Erythroblast (primary cell): ENCODE data around the gene BACE2.
A peak's percentile ranks its signal among the peaks of the same experiment; 100 is the strongest.

Experiments
- DNase-seq, 2 experiments: peaks; one replicate each; lab custom pipeline; 2025; lab: John Stamatoyannopoulos, UW
- GATA1 ChIP-seq: IDR thresholded peaks from 2 replicates; pipeline ENCODE4 v1.6.1; 2011; ENCODE audit warnings: low read depth, mild to moderate bottlenecking, control low read depth, low read length, moderate library complexity
- POLR2A ChIP-seq: IDR thresholded peaks from 2 replicates; pipeline ENCODE4 v1.6.1; 2011; ENCODE audit warnings: mild to moderate bottlenecking, low read length

Gene BACE2

DNA sequence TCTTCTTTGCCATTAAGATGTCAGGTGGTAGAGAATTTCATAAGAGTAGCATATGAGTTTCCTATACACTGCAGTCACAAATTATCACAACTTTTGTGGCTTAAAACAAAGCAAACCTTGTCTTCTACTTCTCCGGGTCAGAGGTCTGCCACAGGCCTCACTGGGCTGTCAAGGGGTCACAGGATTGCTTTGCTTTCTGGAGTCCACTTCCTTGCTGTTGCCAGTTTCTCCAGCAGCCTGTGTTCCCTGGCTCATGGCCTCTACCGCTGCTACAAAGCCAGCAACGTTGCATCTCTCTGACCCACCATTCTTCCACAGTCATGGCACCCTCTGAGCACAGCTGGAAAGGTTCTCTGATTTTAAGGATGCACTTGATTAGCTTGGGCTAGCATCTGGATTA lies 6.5 kb upstream of the BACE2 start:
- no peak for DNase-seq
- no peak for TF ChIP-seq GATA1
- TF ChIP-seq POLR2A = no peak

DNA sequence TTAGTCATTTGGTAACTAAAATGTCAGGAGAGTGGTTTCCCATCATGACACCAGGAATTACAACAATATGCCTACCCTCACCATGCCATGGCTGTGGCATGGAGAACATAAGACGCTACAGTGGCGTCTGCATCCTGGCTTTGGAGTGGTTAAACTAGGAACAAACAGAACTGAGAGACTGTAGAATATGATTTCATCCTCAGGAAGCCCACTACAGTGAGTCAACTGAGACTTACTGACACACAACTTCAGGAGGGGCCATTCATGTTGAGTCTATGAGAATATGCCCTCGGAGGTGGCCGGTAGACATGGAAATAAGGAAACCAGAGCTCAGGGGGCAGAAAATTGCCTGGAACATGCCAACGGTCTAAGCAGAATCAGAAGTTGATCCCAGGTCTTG lies 5.9 kb upstream of the BACE2 start:
- no peak for TF ChIP-seq GATA1
- TF ChIP-seq POLR2A = no peak
- DNase-seq = no peak

DNA sequence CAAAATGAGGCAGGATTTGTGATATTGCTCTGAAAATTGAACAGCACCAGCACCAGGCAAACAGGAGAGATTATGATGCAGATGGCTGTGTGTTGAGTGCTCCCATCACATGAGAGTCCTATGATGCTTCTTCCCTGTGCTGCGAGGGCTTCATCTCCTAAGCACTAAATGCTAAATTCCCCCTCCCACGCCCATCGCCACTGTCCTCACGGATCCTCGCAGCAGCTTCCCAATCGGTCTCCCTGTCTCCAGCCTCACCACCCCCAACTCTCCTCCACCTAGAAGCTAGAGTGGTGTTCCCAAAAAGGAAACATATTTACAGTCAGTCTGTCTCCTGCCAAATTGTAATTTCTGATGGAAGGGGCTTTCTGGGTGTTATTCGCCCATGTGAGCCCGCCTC lies 4.9 kb upstream of the BACE2 start:
- no peak for DNase-seq
- no peak for TF ChIP-seq GATA1

DNA sequence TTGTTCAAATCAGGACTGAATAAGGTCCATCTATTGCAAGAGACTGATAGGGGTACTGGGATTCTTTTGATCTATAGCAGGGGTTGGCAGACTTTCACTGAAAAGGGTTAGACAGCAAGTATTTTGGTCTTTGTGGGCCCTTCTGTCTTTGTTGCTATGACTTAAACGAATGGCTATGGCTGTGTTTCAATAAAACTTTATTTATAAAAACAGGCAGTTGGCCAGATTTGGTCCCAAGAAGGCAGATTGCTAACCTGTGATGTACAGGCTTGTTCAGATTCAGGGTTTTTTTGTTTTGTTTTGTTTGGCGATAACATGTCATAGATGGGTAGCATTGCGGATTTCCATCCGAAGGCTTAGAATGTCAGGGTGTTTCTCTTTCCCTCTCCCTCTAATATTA lies 3.9 kb upstream of the BACE2 start:
- no peak for DNase-seq
- TF ChIP-seq GATA1 (no peak), POLR2A (no peak)

DNA sequence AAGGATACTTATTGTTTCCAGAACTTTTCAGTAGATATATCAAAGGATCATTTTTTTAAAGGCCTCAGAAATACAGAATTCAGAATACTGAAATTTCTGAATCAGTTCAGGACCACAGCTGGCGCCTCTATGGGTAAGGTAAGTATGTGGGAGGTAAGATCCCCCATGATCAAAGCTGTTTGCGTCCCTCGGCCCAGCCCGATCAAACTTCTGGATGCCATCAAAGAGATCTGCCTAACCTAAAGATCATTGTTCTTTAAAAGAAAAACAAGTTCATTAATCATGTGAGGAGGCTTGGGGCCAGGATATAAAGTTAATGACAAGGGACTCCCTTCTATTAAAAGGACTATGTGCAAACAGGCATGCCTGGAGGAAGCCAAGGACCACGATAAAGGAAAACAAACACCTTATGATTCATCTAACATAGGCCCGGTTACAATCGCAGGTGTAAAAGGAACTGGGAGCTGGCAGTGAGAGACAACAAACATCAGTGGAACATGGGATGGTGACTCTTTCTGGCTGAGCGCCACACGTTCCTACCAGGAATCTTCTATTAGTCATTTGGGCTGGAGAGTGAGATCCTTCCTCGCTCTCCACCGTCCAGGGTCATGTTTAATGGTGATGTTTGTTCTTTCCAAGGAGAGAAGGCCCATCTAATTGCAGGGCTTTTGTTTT lies 2.8 kb upstream of the BACE2 start:
- no peak for DNase-seq

DNA sequence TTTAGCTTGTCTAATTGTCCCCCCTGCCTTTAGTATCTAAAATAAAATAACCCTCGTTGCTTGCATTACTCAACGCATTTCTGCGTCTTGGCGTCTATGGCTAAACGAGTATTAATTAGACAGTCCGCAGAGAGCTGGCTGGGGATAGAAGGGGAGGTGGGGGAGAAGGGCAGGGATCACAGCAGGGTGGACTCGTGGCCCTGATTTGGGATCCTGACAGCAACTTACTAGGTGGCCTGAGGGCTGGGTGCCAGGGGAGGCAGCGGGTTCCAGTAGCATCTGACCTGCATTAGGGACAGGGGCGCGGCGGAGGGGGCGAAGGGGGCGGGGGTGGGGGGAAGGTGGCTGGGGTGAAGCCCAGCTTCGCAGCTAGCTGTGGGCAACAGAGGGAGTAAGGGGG lies 1.1 kb upstream of the BACE2 start:
- TF ChIP-seq GATA1 = no peak
- no peak for TF ChIP-seq POLR2A
- no peak for DNase-seq

More for the DNA sequence above, 2.8 kb upstream of the BACE2 start:
- TF ChIP-seq GATA1 = no peak
- no peak for TF ChIP-seq POLR2A

DNA sequence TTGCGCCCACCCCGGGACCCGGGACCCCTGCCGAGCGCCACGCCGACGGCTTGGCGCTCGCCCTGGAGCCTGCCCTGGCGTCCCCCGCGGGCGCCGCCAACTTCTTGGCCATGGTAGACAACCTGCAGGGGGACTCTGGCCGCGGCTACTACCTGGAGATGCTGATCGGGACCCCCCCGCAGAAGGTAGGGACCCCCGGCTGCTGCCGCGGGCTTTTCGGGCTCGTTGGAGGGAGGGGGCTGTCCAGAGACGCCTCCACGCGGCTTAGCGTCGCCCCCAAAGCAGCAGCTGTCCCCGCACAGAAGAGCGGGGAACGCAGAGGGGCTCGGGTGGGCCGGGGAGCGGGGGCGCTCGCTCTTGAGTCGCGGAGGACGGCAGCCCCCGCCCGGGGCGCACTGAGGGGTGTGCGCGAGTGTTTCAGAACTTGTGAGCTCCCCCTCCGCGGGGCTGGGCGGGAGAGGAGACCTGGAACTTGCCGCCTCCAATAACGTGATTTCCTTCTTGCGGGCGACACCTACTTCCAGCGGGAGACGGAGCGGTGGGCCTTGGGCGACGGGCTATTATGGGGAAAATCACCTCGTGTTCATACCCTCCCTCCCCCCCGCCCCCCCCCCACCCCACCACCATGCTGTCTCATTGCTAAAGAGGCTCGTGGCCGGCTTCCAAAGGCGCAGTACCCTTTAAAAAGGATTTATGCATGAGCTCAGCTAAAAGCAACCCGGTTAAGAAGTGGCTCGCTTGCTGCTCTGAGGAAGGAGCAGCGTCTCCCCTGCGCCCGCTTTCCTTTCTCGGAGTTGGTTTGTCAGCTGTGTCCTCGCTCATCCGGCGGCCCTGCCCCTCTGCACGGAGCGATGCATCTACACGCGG lies 664 bp downstream of the BACE2 start:
- TF ChIP-seq GATA1 (no peak), POLR2A (no peak)
- no peak for DNase-seq

DNA sequence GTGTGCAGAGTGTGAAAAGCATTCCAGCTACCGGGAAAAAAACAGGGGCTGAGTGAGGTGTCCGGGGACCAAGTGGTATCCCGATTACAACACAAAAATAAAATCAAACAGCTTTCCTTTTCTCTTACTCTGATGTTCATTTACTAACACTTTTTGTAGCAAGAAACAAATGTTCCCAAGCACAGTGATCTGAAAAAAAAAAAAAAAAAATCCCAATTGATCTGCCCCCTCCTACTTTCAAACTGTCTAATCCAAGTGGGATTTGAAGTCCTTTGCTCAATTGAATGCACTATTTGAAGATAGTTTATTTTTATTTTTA lies 1.3 kb downstream of the BACE2 start:
- DNase-seq = no peak

DNA sequence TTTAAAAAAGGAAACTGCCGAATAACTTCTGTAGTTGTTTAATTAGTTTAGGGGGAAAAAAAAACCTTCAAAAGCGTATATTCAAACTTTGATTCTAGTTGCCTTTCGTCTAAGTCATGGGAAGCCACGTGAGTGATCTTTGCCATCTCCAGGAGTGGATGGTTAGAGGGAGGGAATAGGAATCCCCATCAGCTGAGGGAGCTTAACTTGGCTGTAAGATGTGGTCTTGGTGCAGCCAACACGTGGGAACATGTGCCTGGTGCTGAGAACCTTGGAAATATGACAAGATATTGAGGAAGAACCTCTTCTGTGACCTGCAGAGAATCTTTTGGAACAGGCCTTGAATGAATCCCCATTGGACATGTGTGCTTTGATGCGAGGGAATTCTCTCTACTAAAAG lies 1.7 kb downstream of the BACE2 start:
- TF ChIP-seq POLR2A = no peak
- TF ChIP-seq GATA1 = no peak
- no peak for DNase-seq

More for the DNA sequence above, 1.3 kb downstream of the BACE2 start:
- TF ChIP-seq GATA1 (no peak), POLR2A (no peak)

DNA sequence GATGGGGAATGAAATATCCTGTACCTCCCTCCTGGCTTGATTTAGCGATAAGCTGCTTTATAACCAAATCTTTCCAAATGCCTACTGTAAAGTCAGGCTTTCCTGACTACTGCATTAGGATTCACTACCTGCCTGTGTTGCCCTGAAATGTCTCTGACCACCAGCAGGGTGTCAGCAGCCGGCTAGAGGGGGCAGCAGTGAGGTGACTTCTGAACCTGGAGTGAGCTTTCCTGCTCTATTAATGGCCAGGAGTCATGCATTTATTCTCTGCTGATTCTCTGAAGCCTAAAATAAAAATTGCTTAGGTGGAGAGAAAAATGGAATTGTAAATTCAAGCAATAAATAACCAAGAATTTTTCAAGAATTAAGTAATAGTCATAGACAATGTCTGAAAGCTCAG lies 2.5 kb downstream of the BACE2 start:
- DNase-seq = peak; percentile 4 to 15
- no peak for TF ChIP-seq GATA1
- TF ChIP-seq POLR2A = no peak

DNA sequence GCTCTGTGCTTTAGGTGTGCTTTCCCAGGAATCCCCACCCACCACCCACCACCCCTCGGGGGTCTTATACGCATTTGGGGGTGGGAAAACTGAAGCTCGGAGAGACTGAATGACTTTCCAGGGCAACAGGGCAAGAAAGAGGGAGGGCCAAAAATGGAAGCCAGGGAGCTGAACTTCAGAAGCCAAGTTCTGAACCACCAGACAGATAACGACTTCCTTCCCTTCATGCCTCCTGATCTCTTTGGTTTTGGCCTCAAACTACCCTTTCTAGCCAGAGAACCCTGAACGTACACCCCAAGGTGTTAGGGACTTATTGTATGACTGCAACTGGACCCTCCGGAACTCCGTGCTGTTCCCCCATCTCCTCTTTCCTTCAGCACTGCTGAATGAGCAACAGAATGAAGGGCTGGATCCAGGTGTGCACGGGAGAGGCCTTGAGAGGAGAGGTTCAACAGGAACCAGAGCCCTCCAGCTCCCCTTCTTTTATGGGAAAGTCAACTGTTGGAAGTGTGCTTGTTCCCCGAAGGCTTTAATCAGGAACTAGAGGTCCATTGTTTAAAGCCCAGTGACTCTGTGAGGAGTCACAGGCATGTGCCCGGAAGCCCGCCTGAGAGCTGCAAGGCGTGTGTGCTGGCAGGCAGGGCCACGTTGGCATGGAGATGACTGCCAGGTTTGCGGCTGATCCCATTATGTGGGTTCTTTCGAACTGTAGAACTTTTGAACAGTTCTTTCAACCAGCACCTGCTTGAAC lies 3.1 kb downstream of the BACE2 start:
- no peak for TF ChIP-seq GATA1
- no peak for DNase-seq

DNA sequence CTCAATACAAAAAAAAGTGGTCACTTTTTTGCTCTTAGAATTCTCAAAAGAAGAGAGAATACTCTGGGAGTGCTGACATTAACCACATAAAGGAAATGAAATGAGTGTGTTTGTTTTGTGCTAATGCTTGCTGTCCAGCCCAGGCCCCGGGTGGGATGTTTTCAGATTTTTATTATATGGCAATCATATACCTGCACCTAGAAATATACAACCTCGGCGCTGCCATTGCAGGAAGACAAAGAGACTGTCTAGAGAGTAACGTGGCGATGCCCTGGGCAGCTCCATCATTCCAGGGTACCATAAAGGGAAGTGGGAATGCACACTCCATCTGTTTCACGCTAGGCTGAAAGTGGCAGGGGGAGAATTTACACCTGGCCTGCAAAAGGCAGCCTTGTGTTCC lies 7.1 kb downstream of the BACE2 start:
- TF ChIP-seq GATA1 = no peak
- TF ChIP-seq POLR2A = no peak
- DNase-seq = no peak

DNA sequence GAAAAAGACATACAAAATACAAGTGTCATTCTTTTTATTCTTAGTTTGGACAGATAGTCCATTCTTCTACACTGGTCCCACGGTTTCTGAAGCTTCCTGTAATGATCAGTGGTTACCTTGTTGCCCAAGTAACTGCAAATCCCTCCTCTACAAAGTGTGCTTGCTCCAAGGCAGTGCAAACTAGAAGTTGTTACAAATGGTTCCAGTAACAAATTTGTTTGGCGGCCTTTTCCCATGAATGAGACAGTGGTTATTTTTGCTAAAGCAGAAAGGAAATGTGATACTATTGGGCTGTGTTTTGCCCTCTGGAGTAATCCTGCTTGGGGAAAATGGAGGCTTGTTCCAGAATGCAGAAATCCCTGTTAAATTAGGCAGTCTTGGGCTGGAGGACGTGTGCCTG lies 8.9 kb downstream of the BACE2 start:
- no peak for DNase-seq
- TF ChIP-seq POLR2A (no peak), GATA1 (no peak)

DNA sequence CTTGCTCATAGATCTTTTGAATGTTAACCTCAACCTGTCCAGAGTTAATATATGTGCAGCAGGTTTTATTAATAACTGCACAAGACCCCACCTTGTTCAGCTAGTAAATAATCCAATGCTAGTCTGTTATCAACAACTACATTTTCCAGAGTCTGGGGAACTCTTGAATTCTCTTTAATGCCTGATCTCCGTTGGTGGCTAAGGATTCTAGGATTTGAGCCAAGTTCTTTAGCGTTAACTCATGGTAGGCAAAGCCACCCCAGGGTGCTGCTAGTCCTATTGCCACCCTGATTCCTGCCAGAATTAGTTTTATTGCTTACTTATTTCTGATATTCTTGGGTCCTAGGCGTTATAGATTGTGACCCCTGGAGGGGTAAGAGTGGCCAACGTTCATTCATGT lies 12.8 kb downstream of the BACE2 start:
- no peak for DNase-seq
- TF ChIP-seq POLR2A (no peak), GATA1 (no peak)
